ENCODE measurements around the gene WIZ.

- TF ChIP-seq YBX1 (IDR thresholded peaks at IDR 0.05) (no peak), ZNF121 (CRISPR knock-in tag; conservative IDR thresholded peaks at IDR 0.05) (no peak), NR2C2 (CRISPR knock-in tag; IDR thresholded peaks at IDR 0.05) (no peak), NR2C2 (tag; IDR thresholded peaks at IDR 0.05) (no peak), TAL1 (IDR thresholded peaks at IDR 0.05) (no peak), E2F5 (CRISPR knock-in tag; IDR thresholded peaks at IDR 0.05) (no peak), ZNF431 (CRISPR knock-in tag; IDR thresholded peaks at IDR 0.05) (no peak)
These were observed 49.2 kb upstream of the WIZ start for GRCh38 chr19:15498910-15499309.

Measured in K562 (cell line).